RKO (cell line): ENCODE measurements around the gene DNAJC11.
"Not testable (repeated sequence)": the region's sequence is repeated elsewhere in the genome, so short reads cannot be mapped to it uniquely, and the experiment has no call there.

ENCODE experiments used
- DNase-seq: peaks from one replicate; pipeline ENCODE4 v3.0.0-alpha.2; 2016; ENCODE audit warnings: low spot score

Gene DNAJC11

DNA sequence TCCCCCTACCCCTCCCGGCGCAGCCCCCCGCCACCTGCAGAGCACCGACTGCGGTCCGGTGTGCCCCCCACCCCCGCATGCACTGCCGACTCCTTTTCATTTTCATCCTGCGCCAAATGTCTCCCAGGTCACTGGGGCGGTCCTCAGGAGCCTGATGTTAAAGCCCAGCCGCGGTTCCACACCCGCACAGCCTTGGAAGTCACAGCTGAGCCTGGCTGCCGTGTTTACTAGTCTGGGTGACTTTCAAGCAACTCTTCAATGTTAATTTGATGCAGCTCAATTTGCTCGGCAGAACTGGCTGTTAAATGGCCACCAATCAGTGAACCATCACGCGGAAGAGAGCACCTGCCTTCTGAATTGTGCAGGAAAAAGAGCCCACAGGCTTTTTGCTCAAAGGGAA lies 49.7 kb downstream of the DNAJC11 start:
- no peak for DNase-seq

DNA sequence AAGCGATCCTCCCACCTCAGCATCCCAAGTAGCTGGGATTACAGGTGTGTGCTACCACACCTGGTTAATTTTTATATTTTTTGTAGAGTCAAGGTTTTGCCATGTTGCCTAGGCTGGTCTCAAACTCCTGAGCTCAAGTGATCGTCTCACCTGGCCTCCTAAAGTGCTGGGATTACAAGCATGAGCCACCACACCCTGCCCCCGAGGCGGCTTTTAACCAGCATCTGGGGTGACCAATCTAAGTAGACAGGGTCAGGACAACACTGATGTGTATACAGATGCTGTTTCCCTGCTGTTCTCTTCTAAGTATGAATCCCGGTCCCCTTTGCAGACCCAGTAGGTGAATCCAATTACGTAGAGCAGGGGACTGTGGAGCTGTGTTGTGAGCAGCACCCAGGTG lies 53.1 kb downstream of the DNAJC11 start:
- no peak for DNase-seq

GRCh38 chr1:6646499-6647148 lies 55.0 kb downstream of the DNAJC11 start:
- DNase-seq, result peak; percentile 68

DNA sequence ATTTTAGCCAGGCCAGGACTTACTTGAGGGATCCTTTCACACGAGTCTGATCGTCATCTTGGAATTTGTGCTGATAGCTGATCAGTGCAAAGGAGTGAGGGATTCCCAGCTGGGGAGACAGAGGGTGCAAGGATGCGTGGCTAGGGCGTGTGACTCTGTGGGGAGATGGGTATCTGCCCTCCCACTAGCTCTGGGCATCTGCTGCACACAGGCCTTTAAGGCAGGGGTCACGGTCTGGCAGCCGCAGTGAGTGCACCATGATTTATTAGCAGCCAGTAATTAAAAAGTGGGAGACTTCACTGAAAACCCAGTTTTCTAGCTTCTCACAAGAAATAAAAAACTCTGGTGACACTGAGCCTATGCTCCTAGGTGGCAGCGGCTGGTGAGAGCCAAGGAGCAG lies 56.6 kb downstream of the DNAJC11 start:
- DNase-seq, result no peak

DNA sequence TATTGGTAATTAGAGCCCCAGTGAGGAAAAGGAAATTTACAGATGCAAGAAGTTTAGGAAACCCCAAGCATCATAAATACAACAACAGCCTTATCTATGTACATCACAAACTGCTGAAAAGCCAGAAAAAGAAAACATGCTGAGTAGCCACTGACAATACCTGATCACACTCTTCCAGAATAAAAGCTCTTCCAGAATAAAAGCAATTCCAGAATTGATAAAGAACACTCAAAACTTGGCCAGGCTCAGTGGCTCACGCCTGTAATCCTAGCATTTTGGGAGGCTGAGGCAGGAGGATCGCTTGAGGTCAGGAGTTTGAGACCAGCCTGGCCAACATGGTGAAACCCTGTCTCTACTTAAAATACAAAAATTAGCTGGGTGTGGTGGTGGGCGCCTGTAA lies 60.7 kb downstream of the DNAJC11 start:
- not testable (repeated sequence) for DNase-seq

- DNase-seq, result no peak
These were observed 63.4 kb downstream of the DNAJC11 start for GRCh38 chr1:6638226-6638625.

DNA sequence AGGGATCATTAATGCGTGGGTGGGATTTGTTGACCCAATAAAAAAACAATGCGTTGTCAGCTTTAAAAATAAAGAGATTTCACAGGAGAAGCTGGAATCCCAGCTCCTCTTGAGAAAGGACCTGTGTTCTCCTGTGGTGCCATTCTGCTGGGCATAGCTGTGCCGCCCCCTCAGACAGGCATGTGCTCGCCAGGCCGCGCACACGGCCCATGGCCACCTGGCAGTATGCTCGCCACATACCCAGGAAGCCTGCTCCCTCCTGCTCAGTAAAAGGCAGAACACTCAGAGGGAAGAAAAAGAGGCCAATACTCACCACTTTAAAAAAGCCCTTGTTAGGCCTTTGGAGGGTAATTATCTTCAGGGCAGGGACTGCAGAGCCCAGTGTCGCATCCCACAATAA lies 63.8 kb downstream of the DNAJC11 start:
- no peak for DNase-seq

DNA sequence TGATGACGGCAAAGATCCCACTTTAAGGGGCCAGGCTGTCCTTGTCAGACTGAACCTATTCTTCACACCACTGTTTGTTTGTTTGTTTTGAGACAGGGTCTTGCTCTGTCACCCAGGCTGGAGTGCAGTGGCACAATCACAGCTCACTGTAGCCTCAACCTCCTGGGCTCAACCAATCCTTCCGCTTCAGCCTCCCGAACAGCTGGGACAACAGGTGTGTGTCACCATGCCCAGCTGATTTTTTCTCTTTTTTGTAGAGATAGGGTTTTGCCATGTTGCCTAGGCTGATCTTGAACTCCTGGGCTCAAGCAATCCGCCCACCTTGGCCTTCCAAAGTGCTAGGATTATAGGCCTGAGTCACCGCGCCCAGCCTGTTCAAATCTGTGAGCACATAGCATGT lies 64.8 kb downstream of the DNAJC11 start:
- DNase-seq, result not testable (repeated sequence)

DNA sequence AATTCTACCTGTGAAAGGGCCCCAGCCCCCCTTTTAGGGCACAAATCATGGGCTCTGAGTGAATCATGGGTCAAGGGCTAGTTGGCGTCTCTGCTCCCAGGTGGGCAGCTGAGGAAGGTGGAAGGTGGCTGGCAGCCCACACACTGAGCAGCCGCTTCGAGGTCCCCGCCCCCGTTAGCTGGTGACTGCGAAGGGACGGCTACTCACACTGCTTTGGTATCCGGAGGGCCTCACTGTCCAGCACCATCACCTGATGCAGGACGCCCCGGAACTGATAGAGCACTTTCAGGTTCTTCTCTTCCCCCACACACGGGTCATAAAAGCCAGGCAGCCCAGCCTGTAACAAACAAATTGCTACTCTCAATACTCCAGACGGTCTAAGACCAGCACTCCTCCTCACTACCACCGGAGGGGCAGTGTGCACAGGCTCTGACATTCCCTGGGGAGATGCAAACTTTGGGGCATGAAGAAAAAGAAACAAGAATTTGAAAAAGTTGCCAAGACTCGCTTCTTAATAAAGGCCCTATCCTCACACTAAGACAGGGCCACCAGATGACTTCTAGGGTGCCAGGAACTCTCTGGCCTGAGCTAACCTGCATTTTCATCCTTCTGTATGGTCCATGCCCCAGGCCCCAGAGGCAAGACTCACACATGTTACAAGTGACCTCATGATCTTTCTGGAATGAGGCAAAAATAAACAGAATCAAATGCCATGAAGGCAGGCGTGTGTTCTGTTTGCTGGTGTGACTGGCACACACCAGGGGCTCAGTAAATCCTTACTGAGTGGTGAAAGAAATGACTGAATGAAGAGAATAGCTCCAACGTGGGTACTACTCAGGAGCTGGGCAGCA lies 65.5 kb downstream of the DNAJC11 start:
- no peak for DNase-seq

DNA sequence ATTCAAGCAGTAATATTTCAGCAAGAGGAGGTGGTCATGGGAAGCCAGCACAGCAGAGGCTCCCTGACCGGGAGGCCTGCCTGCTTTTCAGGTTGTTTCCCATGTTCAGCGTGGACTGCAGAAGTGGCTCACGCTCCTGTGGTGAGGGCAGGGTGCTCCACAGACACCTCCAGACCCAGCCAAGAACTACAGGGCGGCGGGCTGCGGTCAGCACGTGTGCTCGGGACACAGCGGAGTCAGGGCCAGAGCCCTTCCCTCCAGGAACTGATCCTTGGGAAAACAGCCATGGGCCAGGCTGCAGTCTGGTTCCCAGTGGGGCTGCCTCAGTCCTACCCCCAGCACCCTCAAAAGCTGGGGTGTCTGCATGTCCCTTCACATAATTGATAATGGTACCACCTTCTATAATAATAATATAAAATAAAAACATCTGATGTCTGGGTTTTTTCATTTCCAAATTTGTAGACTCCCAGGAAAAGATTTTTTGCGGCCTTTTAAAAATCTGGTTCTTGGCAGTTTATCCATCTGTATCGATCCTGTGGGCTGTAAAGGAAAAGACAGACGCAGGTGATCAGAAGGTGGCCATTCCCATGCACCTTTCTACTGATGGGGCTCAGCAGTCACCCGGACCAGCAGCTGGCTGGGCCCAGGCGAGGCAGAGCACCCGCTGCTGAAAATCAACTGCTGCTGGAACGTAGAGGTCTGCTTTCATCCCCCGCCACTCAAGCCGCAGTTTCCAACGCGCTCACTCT lies 66.3 kb downstream of the DNAJC11 start:
- DNase-seq, result no peak

- DNase-seq, result peak; percentile 40
These were observed 67.1 kb downstream of the DNAJC11 start for GRCh38 chr1:6634371-6635052.

DNA sequence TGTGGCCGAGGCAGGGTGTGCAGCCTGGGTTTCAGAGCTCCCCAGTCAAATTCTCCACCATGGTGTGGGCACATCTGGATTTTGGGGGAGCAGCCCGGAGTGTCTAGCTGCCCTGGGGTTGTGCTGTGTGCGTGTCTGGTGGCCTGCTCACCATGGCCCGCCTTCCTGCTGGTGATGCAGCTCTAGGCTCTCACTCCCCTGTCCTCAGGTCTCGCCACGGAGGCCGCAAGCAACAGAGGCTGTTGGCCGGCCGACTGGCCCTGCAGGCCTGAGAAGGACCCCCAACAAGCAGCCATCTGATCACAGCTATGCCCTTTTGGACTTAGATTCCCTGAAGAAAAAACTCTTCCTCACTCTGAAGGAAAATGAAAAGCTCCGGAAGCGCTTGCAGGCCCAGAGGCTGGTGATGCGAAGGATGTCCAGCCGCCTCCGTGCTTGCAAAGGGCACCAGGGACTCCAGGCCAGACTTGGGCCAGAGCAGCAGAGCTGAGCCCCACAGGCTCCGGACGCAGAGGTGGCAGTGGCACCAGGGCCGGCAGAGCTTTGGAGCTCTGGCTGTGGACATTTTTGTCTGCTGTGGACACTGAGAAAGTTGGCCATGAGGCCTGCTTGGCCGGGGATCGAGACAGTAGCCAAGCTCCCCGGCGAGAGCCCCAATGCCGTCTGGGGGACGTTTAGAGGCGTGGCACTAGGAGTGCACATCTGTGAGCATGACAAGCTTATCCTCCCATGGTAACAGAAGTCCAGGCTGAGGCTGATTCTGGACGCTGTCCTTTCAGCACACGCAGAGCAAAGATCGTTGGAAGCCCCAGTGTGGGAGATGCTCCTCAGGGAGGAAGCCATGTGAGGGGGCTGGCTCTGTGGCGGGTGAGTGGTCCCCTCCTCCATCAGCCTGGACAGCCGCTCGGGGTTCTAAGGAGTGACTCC lies 68.8 kb downstream of the DNAJC11 start:
- DNase-seq, result no peak

DNA sequence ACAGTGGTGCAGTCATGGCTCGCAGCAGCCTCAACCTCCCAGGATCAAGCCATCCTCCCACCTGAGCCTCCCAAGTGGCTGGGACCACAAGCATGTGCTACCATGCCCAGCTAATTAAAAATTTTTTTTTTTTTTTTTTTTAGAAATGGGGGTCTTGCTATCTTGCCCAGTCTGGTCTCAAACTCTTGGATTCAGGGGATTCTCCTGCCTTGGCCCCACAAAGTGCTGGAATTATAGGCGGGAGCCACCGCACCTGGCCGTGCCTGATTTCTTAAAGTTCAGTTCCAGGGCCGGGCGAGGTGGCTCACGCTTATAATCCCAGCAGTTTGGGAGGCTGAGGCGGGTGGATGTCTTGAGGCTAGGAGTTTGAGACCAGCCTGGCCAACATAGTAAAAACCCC lies 70.6 kb downstream of the DNAJC11 start:
- DNase-seq, result no peak

DNA sequence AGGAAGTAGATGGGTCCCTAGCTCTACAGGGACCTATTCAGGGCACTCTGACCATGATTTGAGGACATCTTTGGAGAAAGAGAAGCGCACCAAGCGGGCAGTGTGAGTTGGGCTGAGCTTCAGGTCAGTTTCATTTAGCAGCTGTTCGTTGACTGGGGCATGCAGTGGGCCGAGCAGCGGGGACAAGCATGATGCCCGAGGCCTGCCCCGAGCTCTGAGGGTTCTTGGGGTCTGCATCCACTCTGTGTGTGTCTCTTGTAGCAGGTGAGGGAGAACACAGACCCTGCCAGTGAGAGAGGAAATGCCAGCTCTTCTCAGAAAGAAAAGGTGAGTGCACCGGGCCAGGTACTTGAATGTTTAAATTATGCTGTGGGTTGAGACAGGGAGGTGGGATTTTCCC lies 71.6 kb downstream of the DNAJC11 start:
- DNase-seq, result no peak

DNA sequence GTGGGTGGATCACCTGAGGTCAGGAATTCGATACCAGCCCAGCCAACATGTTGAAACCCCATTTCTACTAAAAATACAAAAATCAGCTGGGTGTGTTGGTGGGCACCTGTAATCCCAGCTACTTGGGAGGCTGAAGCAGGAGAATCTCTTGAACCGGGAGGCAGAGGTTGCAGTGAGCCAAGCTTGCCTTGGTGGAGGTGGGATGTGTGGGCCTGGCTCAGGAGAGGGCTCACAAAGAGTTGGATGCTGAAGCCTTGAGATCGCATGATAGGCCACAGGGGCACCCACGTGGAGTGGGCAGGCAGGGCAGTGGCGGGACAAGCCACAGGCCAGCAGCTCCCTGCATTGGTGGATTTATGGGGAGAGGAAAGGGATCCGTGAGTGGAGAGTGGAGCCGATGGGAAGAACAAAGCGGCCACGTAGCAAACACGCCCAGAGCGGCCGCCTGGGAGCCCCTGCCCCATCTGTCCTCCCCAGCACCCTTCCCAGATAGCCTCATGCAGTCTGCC lies 72.6 kb downstream of the DNAJC11 start:
- no peak for DNase-seq

DNA sequence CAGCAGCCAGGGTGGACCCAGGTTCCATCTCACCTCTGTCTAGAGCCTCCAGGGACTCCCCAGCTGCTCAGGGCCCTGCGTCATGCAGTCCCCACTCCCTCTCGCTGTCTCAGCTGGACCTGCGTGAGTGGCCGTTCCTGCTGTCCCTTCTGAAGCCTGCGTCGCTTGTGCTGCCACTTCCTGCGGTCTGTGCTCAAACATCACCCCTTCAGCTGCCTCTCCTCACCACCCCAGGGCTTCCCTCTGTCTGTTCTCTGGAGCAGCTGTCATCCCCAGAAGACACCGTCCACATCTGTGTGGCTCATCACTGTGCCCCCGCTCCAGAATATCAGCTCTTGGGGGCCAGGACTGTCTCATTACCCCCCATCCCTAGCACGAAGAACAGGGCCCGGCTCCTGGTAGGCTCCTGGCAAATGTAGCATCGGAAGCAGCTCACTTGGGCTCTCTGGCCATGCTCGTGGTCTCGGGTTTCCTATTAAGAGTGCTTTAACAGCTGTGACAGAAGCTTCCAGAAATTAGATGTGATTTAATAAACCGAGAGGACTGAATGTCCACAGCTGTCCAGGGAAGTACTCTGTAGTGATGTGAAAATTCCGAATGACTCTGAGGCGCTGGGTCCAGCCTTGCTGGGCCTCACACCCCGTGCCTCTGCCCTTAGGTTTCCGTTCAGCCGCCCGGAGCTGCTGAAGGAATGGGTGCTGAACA lies 73.6 kb downstream of the DNAJC11 start:
- DNase-seq, result no peak

DNA sequence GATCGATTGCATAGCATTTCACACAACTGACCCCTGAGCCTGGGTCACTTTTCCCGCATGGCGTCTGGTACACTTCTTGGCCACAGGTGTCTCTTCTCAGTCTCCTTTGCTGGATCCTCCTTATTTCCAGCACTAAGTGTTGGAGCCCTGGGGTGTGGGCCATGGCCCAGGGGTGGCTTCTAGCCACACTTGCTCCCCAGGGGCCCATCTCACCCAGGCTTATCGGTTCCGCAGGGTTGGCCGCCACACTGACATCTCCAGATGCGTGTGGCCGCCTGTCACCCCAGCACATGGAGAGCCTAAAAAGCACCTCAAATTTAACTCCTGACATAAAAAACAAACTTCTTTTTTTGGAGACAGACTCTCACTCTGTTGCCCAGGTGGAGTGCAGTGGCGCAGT lies 74.6 kb downstream of the DNAJC11 start:
- DNase-seq, result no peak

GRCh38 chr1:6625584-6626149 lies 75.9 kb downstream of the DNAJC11 start:
- DNase-seq, result peak; percentile 75

DNA sequence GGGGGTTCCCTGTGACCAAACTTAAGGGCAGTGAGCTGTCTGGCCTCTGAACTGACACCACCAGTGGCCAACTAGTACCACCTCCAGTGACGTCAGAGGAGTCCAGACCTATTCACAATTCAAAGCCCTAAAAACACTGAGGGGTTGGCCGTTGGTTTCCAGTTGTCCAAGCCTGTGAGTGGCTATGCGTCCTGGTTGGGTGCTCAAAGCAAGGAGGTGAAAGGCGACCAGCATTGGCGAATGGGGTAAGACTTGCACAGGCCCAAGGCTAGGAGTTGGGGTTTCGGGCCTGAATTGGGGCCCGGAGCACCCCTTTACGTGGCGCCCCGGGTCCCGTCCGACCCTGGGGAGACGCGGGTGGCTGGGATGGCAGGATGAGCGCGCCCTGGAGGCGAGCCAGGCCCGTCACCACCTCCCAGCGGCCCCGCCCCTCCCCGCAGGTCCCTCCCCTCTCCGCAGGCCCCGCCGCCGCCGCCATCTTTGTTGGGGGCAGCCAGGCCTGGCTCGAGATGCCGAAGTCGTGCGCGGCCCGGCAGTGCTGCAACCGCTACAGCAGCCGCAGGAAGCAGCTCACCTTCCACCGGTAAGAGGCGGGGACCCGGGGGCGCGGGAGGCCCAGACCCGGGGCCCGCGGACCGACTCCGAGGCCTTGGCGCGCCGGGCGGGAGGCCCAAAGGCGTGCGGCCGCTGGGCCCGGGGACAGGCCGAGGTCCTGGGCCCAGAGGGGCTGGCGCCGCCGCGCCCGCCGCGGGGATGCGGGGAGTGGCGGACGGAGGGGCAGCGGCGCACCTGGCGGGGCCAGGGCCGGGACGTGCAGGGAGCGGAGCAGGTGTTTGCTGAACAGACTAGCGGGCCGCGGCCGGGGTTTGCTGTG lies 76.7 kb downstream of the DNAJC11 start, which contains the start of gene THAP3:
Gene THAP3, plus strand, starts transcription at position 159 of the 874 bp plus-strand sequence. Its CDS starts 351 bp downstream, at position 510.
- peak; percentile 93 for DNase-seq
